K562 treated with DMSO at 1 percent for 24 hours (cell line): Measurements from ENCODE around the gene POU2AF3. TPM values are rescaled to one million over a fixed set of nuclear protein-coding genes. Genes with fewer than 3 reads are reported as not detected.

Source experiments
- total RNA-seq: library from RNA; unstranded; fragments of 300-600 nt; gene quantifications from 2 replicates; pipeline ENCODE4 v1.2.3, GENCODE V29; 2022; ENCODE audit warnings: low read depth; ENCODE audit not compliant: insufficient read depth

POU2AF3 gene, protein sequence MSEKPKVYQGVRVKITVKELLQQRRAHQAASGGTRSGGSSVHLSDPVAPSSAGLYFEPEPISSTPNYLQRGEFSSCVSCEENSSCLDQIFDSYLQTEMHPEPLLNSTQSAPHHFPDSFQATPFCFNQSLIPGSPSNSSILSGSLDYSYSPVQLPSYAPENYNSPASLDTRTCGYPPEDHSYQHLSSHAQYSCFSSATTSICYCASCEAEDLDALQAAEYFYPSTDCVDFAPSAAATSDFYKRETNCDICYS
- not detected in 2 replicates for total RNA-seq

GRCh38 chr11:111298413-111299100, at the start of gene POU2AF3:
Gene POU2AF3, plus strand, starts transcription at chr11:111298546. Its CDS starts 36 bp downstream, at chr11:111298582.

Other genes with a start within 250 kb of the POU2AF3 start
- not detected in 2 replicates for gene POU2AF2, start 52.8 kb upstream of the POU2AF3 start, total RNA-seq
- gene POU2AF1, start 80.7 kb downstream of the POU2AF3 start, total RNA-seq, result not detected in 2 replicates
- gene BTG4, start 213.8 kb downstream of the POU2AF3 start, total RNA-seq, result not detected in 2 replicates
- gene HOATZ, start 216.2 kb downstream of the POU2AF3 start, total RNA-seq, result not detected in 2 replicates
- gene LAYN, start 242.2 kb downstream of the POU2AF3 start, total RNA-seq, result not detected in 2 replicates